ENCODE data around the gene PTPRM.
A peak's percentile ranks its signal among the peaks of the same experiment; 100 is the strongest.

The PTPRM gene

DNA sequence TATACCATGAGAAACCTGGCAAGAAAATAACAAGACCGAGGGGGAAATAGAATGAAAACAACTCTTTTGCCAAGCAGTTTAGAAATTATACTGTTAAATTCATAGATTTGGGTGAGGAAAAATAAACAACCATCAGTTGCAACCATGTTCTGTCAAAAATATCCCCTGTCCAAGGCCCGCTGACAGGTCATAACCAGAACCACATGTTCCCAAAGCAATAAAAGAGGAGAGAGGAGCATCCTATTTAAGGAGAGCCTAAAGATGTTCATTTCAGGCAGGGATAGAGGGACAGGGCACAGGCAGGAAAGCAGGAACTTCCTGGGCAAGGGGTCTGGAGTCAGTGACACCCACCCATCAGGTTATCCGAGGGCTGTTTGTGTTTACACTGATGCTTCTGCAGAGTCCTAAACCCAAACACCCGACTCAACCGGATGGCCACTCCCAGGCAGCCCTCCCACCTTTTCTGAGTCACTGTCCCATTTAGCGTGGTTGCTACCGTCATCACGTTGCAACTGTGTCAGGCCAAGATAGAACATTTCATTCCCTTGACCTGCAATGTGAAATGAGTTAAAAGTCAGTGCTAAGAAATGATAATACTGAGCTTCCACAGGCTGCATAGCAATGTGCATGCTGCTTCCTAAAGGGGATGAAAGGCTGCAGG, 573.9 kb downstream of the PTPRM start:
- DNase-seq: no peak

GRCh38 chr18:8142131-8142711, 575.1 kb downstream of the PTPRM start:
- DNase-seq: no peak

DNA sequence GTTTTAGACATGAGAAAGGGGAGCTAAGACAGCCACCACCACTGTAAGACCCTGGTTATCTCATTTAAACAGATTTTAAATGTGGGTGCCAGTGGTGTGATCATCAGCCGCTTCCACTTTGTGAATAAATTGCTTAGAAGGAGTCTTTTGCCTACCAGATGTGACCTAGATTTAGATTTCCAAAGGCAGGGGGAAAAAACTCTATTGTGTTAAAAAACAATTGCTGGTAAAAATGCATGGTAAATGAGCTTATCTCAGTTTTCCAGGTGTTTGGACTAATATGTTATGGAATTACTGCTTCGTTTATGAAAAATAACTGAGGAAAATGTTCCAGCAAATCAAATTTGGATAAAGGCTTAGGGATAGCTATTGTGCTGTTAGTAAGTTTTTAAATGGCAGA, 575.8 kb downstream of the PTPRM start:
- no peak for DNase-seq

DNA sequence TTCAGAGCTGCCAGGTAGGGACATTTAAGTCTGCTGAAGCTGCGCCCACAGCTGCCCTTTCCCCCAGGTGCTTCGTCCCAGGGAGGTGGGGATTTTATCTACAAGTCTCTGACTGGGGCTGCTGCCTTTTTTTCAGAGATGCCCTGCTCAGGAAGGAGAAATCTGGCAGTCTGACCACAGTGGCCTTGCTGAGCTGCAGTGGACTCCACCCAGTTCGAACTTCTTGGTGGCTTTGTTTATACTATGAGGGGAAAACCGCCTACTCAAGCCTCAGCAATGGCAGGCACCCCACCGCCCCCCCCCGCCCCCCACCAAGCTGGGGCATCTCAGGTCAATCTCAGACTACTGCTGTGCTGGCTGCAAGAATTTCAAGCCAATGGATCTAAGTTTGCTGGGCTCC, 584.1 kb downstream of the PTPRM start:
- no peak for DNase-seq

GRCh38 chr18:8153887-8154583, 586.9 kb downstream of the PTPRM start:
- DNase-seq: no peak

- peak; percentile 73 for DNase-seq
Observed at GRCh38 chr18:8162802-8163201, 595.7 kb downstream of the PTPRM start.

DNA sequence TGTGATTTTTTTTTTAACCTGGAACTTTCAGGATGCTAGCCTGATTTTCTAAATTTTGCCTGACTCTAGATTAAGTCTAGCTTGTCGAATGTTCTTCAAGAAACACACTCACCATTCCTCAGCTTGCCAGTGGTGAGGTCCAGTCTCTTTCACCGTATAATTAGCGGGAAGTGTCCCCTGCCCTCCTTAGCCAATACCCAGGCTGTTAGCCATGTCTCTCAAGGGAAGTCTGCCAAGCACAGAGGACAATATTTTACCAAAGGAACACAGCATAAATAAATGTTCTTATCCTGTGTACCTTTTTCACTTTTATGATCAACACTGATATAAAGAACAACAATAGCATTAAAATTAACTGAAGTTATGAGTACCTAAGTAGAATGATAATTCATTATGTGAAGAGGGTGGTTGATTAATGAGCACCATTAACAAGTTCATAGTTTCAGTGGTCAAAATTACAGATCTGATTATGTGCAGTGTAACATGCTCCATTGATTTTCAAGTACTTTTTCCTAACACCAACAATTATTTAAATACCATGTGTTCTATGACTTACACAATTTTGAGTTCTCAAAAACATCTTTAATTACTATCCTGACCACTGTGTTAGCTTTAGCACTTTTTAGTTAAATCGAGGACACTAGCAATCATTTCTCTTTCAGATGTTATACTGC, 596.3 kb downstream of the PTPRM start:
- no peak for DNase-seq

- DNase-seq: no peak
Observed at GRCh38 chr18:8165095-8165494, 598.0 kb downstream of the PTPRM start.

GRCh38 chr18:8167026-8167425, 599.9 kb downstream of the PTPRM start:
- DNase-seq: peak; percentile 17

DNA sequence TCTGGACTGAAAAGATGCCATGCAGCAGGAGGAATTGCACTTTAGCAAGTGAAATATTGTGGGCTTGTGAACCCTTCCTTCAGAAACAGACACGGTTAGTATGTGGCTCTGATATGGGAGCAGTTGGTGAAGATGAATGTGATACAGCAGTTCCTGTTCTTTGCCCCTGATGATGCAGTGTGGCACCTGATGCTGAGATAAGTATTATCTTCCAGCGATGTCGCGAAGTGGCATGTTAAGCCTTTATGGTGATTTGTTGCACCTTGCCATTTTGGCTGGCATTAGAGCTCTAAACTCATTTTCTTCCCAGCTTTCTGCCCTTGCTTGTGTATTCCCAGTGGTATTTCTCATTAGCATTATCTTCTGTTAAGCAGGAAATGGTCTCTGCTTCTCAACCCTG, 600.6 kb downstream of the PTPRM start:
- no peak for DNase-seq

DNA sequence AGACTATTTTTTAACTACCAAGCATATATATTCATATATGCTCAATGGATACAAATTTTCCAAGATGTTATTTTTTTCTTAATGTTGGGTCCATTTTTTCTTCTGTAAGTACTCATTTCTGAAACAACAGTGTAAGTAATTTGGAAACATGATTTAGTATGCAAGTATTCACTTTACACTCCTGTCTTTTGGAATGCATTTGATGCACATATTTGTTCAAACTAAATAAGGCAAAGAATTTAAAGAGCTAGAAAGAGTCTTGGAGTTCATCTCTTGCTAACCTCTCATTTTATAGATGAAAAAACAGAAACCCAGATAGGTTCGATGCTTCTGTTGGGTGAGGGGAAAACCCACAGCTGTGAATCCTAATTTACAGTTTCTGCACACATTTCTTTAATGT, 602.6 kb downstream of the PTPRM start:
- DNase-seq: no peak

- no peak for DNase-seq
Observed at GRCh38 chr18:8174771-8175170, 607.7 kb downstream of the PTPRM start.

- DNase-seq: no peak
Observed at GRCh38 chr18:8175501-8176061, 608.5 kb downstream of the PTPRM start.

DNA sequence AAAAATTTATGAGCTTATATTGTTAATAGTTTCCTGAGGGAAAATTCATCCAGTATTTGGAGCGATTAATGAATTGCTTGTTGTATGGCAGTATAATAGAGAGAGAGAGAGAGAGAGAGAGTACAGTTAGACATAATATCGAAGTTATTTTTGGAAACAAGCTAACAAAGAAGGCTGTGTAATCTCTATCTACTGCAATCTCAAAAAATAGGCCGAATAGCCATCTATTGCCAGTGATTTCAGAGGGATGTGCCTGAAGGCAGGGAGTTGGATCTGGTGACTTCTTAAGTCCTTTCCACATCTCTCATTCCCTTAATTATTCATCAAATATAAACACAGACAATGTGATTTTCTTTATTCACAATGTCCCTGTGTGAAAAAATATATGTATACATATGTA, 609.0 kb downstream of the PTPRM start:
- DNase-seq: no peak

DNA sequence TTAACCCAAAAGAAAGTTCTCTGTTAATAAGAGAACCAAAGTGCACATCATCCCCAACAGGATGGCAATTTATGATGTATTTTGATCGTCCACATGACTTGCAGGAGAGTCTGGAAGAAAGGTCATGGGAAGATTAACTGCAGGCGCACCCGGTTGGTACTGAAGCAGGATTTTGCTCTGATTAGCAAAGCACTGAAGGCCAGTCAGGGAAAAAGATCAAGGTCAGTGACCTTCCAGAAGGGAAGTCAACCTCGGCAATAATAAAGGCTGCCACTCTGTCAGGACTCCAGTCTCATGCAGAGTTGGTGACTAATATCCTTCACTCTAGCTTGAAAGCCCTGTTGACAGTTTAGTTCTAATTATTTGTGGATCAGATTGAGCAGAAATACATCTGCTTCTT, 609.4 kb downstream of the PTPRM start:
- no peak for DNase-seq

DNA sequence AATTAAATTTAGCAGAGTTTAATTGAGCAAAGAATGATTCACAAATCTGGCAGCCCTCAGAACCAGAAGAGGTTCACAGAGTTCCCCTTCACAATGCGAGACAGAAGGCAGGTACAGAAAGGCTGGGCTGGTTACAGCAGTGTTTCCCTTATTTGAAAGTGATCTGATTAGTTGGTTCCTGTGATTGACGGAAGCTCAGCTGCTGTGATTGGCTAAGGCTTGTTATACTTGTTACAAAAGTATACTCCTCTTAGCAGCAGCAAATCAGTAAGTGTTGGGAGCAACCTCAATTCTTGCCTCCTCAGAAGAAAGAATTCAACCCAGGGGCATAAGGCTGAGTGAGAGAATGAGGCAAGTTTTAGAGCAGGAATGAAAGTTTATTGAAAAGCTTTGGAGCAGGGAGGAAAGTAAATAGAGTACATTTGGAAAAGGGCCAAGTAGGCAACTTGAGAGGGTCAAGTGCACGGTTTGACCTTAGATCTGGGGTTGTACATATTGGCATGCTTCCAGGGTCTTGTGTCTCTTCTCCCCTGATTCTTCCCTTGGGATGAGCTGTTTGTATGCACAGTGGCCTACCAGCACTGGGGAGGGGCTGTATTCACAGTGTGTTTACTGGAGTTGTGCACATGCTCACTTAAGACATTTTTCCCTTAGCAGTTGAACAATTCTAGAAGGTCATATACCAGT, 610.4 kb downstream of the PTPRM start:
- peak; percentile 28 for DNase-seq

- no peak for DNase-seq
Observed at GRCh38 chr18:8186413-8186812, 619.3 kb downstream of the PTPRM start.

DNA sequence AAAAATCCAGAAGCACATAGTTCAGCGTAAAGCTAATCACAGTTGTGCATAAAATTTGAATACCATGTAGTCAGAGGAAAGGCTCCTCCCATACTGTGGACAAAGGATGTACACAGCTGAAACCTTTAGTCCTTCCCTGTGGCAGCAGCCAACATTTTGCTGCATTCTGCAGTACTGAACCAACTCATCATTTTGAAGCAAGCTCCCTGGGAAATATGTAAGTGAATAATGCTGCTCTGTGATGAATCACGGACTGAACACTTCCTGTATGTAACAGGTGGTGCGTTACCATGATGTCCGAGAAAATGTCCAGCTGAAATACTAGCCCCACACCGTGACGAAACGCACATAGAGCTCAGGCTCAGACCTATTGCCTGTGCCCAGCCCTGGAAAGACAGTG, 621.1 kb downstream of the PTPRM start:
- DNase-seq: no peak

DNA sequence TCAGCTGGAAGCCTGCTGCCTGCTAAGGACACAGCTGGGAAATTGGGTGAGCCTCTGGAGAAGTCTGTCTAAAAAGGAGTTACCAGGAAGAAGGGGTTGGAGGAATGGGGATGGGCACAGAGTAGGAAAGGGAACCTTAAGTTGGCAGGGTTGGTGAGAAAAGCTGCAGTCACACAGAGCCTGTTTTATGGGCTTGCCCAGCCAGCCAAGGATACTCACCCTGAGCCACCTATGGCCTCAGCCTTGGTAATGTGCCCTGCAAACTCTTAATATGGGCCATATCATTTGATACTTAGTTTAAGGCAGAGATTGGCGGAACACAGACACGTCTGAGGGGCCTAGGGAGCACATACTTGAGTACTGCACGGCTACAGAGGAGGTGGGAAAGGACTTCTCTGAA, 623.9 kb downstream of the PTPRM start:
- no peak for DNase-seq

GRCh38 chr18:8194431-8194830, 627.3 kb downstream of the PTPRM start:
- no peak for DNase-seq

DNA sequence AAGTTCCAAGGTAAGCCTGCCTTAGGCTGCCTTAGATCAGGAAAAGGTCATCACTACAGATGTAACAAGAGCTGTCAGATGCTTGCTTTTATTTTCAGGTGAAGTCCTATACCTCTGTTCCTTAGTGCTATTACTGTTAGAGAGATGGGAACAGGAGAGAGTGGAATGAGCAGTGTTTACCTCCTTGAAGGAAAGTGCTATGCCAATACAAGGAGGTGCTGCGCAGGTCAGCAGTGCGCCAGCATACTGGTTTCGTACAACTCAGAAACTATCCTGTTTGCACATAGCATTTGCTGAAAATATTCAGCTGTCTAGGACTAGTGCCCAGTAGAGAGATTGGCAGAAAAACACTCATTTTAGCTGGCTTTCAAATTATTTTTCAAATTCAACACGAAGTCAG, 629.1 kb downstream of the PTPRM start:
- DNase-seq: no peak

DNA sequence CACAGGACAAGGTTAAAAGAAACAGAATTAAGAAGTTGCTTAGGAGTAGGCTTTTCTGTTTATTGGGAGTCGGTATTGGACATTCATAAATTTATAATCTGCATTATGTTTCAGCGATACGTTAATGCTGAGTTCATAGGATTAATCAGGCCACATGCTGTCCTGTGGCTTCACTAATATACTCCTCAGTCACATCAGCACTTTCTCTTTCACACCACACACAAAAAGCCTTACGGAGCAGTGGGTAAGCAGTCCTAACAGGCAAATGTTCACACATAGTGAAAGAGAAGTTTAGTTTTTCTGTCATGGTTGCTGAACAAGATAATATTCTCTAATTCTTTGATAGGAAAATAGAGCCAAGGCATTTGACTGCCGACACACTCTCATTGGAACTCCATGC, 630.4 kb downstream of the PTPRM start:
- DNase-seq: no peak

GRCh38 chr18:8207996-8208395, 640.9 kb downstream of the PTPRM start:
- DNase-seq: no peak

Measured in NCI-H345 (cell line).